Panc1 (cell line): Measurements from ENCODE around the gene LSM12. TPM values are rescaled to one million over a fixed set of nuclear protein-coding genes. Genes with fewer than 3 reads are reported as not detected.

ENCODE experiments used
- ATAC-seq: fragments of 200-7000 bp; cut with Tn5 transposase; 2 replicates; pipeline ENCODE4 v1.9.1; 2020; ENCODE audit warnings: mild to moderate bottlenecking, moderate library complexity
- BruUV-seq: library from RNA; stranded (reverse); fragments of 400-500 nt; replicated peaks from 2 replicates; lab custom pipeline; 2021; lab: Mats Ljungman, UMichigan
- CTCF ChIA-PET: fragments of 300-600 bp; sonication (Branson Sonifier 250); formaldehyde crosslinking; loops from one replicate; lab custom pipeline; 2022; ENCODE audit warnings: antibody characterized with exemption; lab: Charles Lee
- POLR2A ChIA-PET: fragments of 300-600 bp; sonication (Branson Sonifier 250); formaldehyde crosslinking; loops from one replicate; lab custom pipeline; 2022; ENCODE audit warnings: antibody characterized with exemption; lab: Charles Lee
- DNase-seq: peaks from one replicate; pipeline ENCODE4 v3.0.0-alpha.2; 2010; ENCODE audit warnings: low read depth, low spot score
- H3K27ac ChIP-seq: 2 replicates; pipeline ENCODE4 v1.5.1; 2011; ENCODE audit warnings: mild to moderate bottlenecking, low read length, inconsistent platforms
- H3K27me3 ChIP-seq: fragments of 200-500 bp; sonication (Bioruptor generic); 2 replicates; pipeline ENCODE4 v1.6.0; 2014; ENCODE audit warnings: low read length, inconsistent platforms; ENCODE audit not compliant: control insufficient read depth, insufficient read depth
- H3K36me3 ChIP-seq: fragments of 200-500 bp; sonication (Bioruptor generic); 2 replicates; pipeline ENCODE4 v1.5.1; 2014; ENCODE audit warnings: inconsistent platforms, mild to moderate bottlenecking, low read length, moderate library complexity; ENCODE audit not compliant: control insufficient read depth, insufficient read depth
- H3K4me1 ChIP-seq: 2 replicates; pipeline ENCODE4 v1.5.1; 2011; ENCODE audit warnings: inconsistent platforms, mild to moderate bottlenecking, low read length, moderate library complexity; ENCODE audit not compliant: control insufficient read depth, insufficient read depth
- H3K4me3 ChIP-seq, 2 experiments: 2 replicates each; pipeline ENCODE4 v1.5.1; 2011 to 2012; ENCODE audit warnings: low read depth in 2 of 2, low read length in 2 of 2, mild to moderate bottlenecking in 2 of 2, inconsistent platforms in 1 of 2, moderate library complexity in 1 of 2
- H3K9me3 ChIP-seq: fragments of 200-500 bp; sonication (Bioruptor generic); 2 replicates; pipeline ENCODE4 v1.5.1; 2014; ENCODE audit warnings: low read depth, mild to moderate bottlenecking, inconsistent platforms, low read length, moderate library complexity; ENCODE audit not compliant: control insufficient read depth, insufficient read depth
- CTCF ChIP-seq: fragments of 450-650 bp; IDR thresholded peaks from 2 replicates; pipeline ENCODE4 v1.5.1; 2017; ENCODE audit warnings: mild to moderate bottlenecking
- POLR2AphosphoS5 ChIP-seq: IDR thresholded peaks from 2 replicates; pipeline ENCODE4 v1.6.1; 2012; ENCODE audit warnings: mild to moderate bottlenecking, low read depth, low read length, moderate library complexity
- REST ChIP-seq, 2 experiments: IDR thresholded peaks; 2 replicates each; pipeline ENCODE4 v1.6.1; 2011 to 2012; ENCODE audit warnings: low read depth in 2 of 2, control low read depth in 1 of 2, low read length in 1 of 2, mild to moderate bottlenecking in 1 of 2, moderate library complexity in 1 of 2; ENCODE audit not compliant: insufficient read depth in 1 of 2
- SIN3A ChIP-seq: IDR thresholded peaks from 2 replicates; pipeline ENCODE4 v1.6.1; 2012; ENCODE audit warnings: low read depth, mild to moderate bottlenecking, low read length, moderate library complexity, borderline replicate concordance; ENCODE audit not compliant: insufficient read depth
- TCF7L2 ChIP-seq: IDR thresholded peaks from 2 replicates; pipeline ENCODE4 v1.6.1; 2011; ENCODE audit warnings: mild to moderate bottlenecking, low read depth, low read length, inconsistent platforms
- in situ Hi-C: cut with HindIII; loops from 2 replicates; pipeline ENCODE4 v1.10.0; 2016; ENCODE audit warnings: low sequenced_read_pairs, low pct_unique_long_range_greater_than_20kb
- intact Hi-C: fragments of 100-400 bp; cut with micrococcal nuclease; formaldehyde crosslinking; loops from one replicate; pipeline ENCODE4 v1.10.0; 2022; ENCODE audit not compliant: unreplicated experiment
- total RNA-seq: library from RNA; stranded (reverse); gene quantifications from one replicate; pipeline ENCODE4 v1.2.1, GENCODE V29; 2021; ENCODE audit not compliant: unreplicated experiment

Gene LSM12
- total RNA-seq, 1 experiment from 2014 or later, result 73.0 TPM

GRCh38 chr17:44084131-44084538 lies 17.7 kb upstream of the LSM12 start:
- 0 out of 2 replicates have a peak, but pooled peaks have one; percentile 28 for ATAC-seq
- TF ChIP-seq POLR2AphosphoS5 (no peak), TCF7L2 (no peak), REST (IDR thresholded peaks at IDR 0.05; ENCODE audit: insufficient read depth in 1 of 2, low read depth in 2 of 2, low read length in 1 of 2) (no peak), CTCF (no peak; the same call in 1 of the 2 replicates), SIN3A (no peak)
- POLR2A ChIA-PET, result no interaction called here

GRCh38 chr17:44083250-44083849 lies 16.9 kb upstream of the LSM12 start:
- intact Hi-C loops (no loop called here), in situ Hi-C loops (no loop called here)
- Histone ChIP-seq H3K4me3 (no peak overlapping the region), H3K27ac (no peak overlapping the region), H3K9me3 (no peaks in the 10 kb centered on the region), H3K4me1 (peaks cover 4% of the 10 kb centered on the region; the same call in 1 of the 2 replicates), H3K27me3 (no peaks in the 10 kb centered on the region), H3K36me3 (no peaks in the 10 kb centered on the region)
- no peak for DNase-seq
- no peak for TF ChIP-seq REST (IDR thresholded peaks at IDR 0.05; ENCODE audit: insufficient read depth in 1 of 2, low read depth in 2 of 2, low read length in 1 of 2)
- peak; percentile 73 for TF ChIP-seq CTCF
- TF ChIP-seq SIN3A, result no peak
- TF ChIP-seq POLR2AphosphoS5, result no peak
- no peak for TF ChIP-seq TCF7L2
- ATAC-seq, result peak; percentile 77
- ChIA-PET POLR2A (no interaction called here), CTCF (interaction anchor here (0.5 to 1.3 kb wide), 10 partner anchors 9 to 587 kb away, joined by 3 to 10 read pairs (median 4); no protein-coding TSS in a partner anchor)
- no TSS peak for BruUV-seq

More at GRCh38 chr17:44084131-44084538, 17.7 kb upstream of the LSM12 start:
- H3K4me3 ChIP-seq, result no peak overlapping the region
- in situ Hi-C loops, result no loop called here
- intact Hi-C loops, result no loop called here
- CTCF ChIA-PET, result interaction anchor here (0.6 to 1.3 kb wide), 8 partner anchors 8 to 207 kb away, joined by 3 to 10 read pairs (median 6); no protein-coding TSS in a partner anchor
- H3K4me1 ChIP-seq, result peaks cover 4% of the 10 kb centered on the region; the same call in 1 of the 2 replicates
- no peaks in the 10 kb centered on the region for H3K9me3 ChIP-seq
- H3K27ac ChIP-seq, result no peak overlapping the region
- H3K27me3 ChIP-seq, result no peaks in the 10 kb centered on the region
- no peak for DNase-seq
- no peaks in the 10 kb centered on the region for H3K36me3 ChIP-seq
- BruUV-seq, result no TSS peak
